ENCODE measurements around the gene EN1.
A peak's percentile ranks its signal among the peaks of the same experiment; 100 is the strongest.

Gene EN1

GRCh38 chr2:118880501-118880900 is 33.1 kb upstream of the EN1 start:
- DNase-seq (ENCODE audit: low read depth) = no peak
- no peak for TF ChIP-seq MAX (IDR thresholded peaks at IDR 0.05; ENCODE audit: low read depth, low read length)
- no peak for TF ChIP-seq CTCF (IDR thresholded peaks at IDR 0.05; ENCODE audit: low read depth, low read length)
- TF ChIP-seq POLR2A (IDR thresholded peaks at IDR 0.05; ENCODE audit: extremely low read depth, insufficient read length) = no peak
- TF ChIP-seq MYC (IDR thresholded peaks at IDR 0.05; ENCODE audit: low read depth, low read length) = no peak
- H3K4me3 ChIP-seq (ENCODE audit: low read depth, low read length) = no peak overlapping the region

- H3K4me3 ChIP-seq (ENCODE audit: low read depth, low read length) = no peak overlapping the region
- TF ChIP-seq POLR2A (IDR thresholded peaks at IDR 0.05; ENCODE audit: extremely low read depth, insufficient read length) (no peak), MYC (IDR thresholded peaks at IDR 0.05; ENCODE audit: low read depth, low read length) (no peak), MAX (IDR thresholded peaks at IDR 0.05; ENCODE audit: low read depth, low read length) (no peak), CTCF (IDR thresholded peaks at IDR 0.05; ENCODE audit: low read depth, low read length) (no peak)
- peak; percentile 49 for DNase-seq (ENCODE audit: low read depth)
These were observed 31.2 kb upstream of the EN1 start for GRCh38 chr2:118878531-118879149.

- TF ChIP-seq MYC (IDR thresholded peaks at IDR 0.05; ENCODE audit: low read depth, low read length) (no peak), MAX (IDR thresholded peaks at IDR 0.05; ENCODE audit: low read depth, low read length) (no peak), POLR2A (IDR thresholded peaks at IDR 0.05; ENCODE audit: extremely low read depth, insufficient read length) (no peak), CTCF (IDR thresholded peaks at IDR 0.05; ENCODE audit: low read depth, low read length) (no peak)
- no peak for DNase-seq (ENCODE audit: low read depth)
- H3K4me3 ChIP-seq (ENCODE audit: low read depth, low read length) = no peak overlapping the region
These were observed 27.9 kb upstream of the EN1 start for GRCh38 chr2:118875318-118875717.

GRCh38 chr2:118874324-118874723 is 26.9 kb upstream of the EN1 start:
- no peak overlapping the region for H3K4me3 ChIP-seq (ENCODE audit: low read depth, low read length)
- TF ChIP-seq MYC (IDR thresholded peaks at IDR 0.05; ENCODE audit: low read depth, low read length) (no peak), POLR2A (IDR thresholded peaks at IDR 0.05; ENCODE audit: extremely low read depth, insufficient read length) (no peak), MAX (IDR thresholded peaks at IDR 0.05; ENCODE audit: low read depth, low read length) (no peak), CTCF (IDR thresholded peaks at IDR 0.05; ENCODE audit: low read depth, low read length) (no peak)
- no peak for DNase-seq (ENCODE audit: low read depth)

GRCh38 chr2:118865106-118865505 is 17.7 kb upstream of the EN1 start:
- peak; percentile 62 for DNase-seq (ENCODE audit: low read depth)
- TF ChIP-seq CTCF (IDR thresholded peaks at IDR 0.05; ENCODE audit: low read depth, low read length) (peak; percentile 57), POLR2A (IDR thresholded peaks at IDR 0.05; ENCODE audit: extremely low read depth, insufficient read length) (no peak)
- H3K4me3 ChIP-seq (ENCODE audit: low read depth, low read length) = no peak overlapping the region

- no peak for TF ChIP-seq POLR2A (IDR thresholded peaks at IDR 0.05; ENCODE audit: extremely low read depth, insufficient read length)
- no peak for TF ChIP-seq MAX (IDR thresholded peaks at IDR 0.05; ENCODE audit: low read depth, low read length)
- no peak for TF ChIP-seq CTCF (IDR thresholded peaks at IDR 0.05; ENCODE audit: low read depth, low read length)
- no peak overlapping the region for H3K4me3 ChIP-seq (ENCODE audit: low read depth, low read length)
- DNase-seq (ENCODE audit: low read depth) = no peak
These were observed 16.8 kb upstream of the EN1 start for GRCh38 chr2:118864207-118864606.

All from NB4 (cell line).